HepG2 (cell line): ENCODE data around the gene NFYC. TPM values are rescaled to one million over a fixed set of nuclear protein-coding genes. Genes with fewer than 3 reads are reported as not detected.
A peak's percentile ranks its signal among the peaks of the same experiment; 100 is the strongest.

Experiments
- ASH2L ChIP-seq: fragments of 300-600, 200-600 bp; sonication (generic); IDR thresholded peaks from 2 replicates; pipeline ENCODE4 v1.7.0; 2017; ENCODE audit warnings: low read depth, mild to moderate bottlenecking, moderate library complexity, mixed read lengths, low read length; ENCODE audit not compliant: insufficient read length
- GATAD2A ChIP-seq: IDR thresholded peaks from 2 replicates; pipeline ENCODE4 v1.6.1; 2016
- GFI1 ChIP-seq: sonication (generic); formaldehyde crosslinking; IDR thresholded peaks from 2 replicates; pipeline ENCODE4 v1.5.0; 2020; ENCODE audit warnings: missing genetic modification reagents, mild to moderate bottlenecking, borderline replicate concordance
- NR2F2 ChIP-seq: IDR thresholded peaks from 2 replicates; pipeline ENCODE4 v1.6.1; 2012; ENCODE audit warnings: low read depth, inconsistent platforms, borderline replicate concordance
- STAG1 ChIP-seq: sonication (generic); formaldehyde crosslinking; IDR thresholded peaks from 2 replicates; pipeline ENCODE4 v1.4.0; 2020; ENCODE audit warnings: missing genetic modification reagents
- TMF1 ChIP-seq: sonication (generic); formaldehyde crosslinking; IDR thresholded peaks from 2 replicates; pipeline ENCODE4 v1.8.1; 2022; ENCODE audit warnings: low read depth, missing genetic modification reagents
- polyA plus RNA-seq, 8 experiments: library from polyadenylated mRNA; depleted of rRNA in 3 of 8; stranded (reverse) in 7 of 8; unstranded in 1 of 8; fragments of >200 nt; fragmentation: Illumina TruSeq in 4 of 8; extraction: Trizol in 4 of 8; gene quantifications; 2 replicates each; pipeline versions ENCODE4 v1.2.1 to v1.2.3, GENCODE V29; 2011 to 2016; ENCODE audit warnings: low read depth in 4 of 8, missing spikeins in 1 of 8, mixed read lengths in 1 of 8; ENCODE audit not compliant: insufficient read depth in 1 of 8
- total RNA-seq, 5 experiments: library from RNA; depleted of rRNA; stranded (reverse); fragments of >200 nt; fragmentation: Illumina TruSeq; extraction: Trizol; gene quantifications; 2 replicates each; pipeline ENCODE4 v1.2.3, GENCODE V29; 2016; ENCODE audit warnings: low read depth in 1 of 5
- TF ChIP-seq, protein P1 (sequence below): IDR thresholded peaks from 2 replicates; pipeline ENCODE4 v1.6.1; 2012; ENCODE audit warnings: low read depth, low read length, improper control_type of control experiment
- TF ChIP-seq, protein P2 (sequence below): sonication (generic); formaldehyde crosslinking; IDR thresholded peaks from 2 replicates; pipeline ENCODE4 v1.5.1; 2020; ENCODE audit warnings: mild to moderate bottlenecking, missing genetic modification reagents
- TF ChIP-seq, protein P3 (sequence below), 2 experiments: sonication (generic) in 1 of 2; formaldehyde crosslinking in 1 of 2; IDR thresholded peaks; 2 replicates each; pipeline versions ENCODE4 v1.4.0 to v1.6.1; 2016 to 2020; ENCODE audit warnings: borderline replicate concordance in 1 of 2, low read depth in 1 of 2, mild to moderate bottlenecking in 1 of 2, missing genetic modification reagents in 1 of 2
- TF ChIP-seq, protein P4 (sequence below): sonication (generic); formaldehyde crosslinking; IDR thresholded peaks from 2 replicates; pipeline ENCODE4 v1.4.0; 2020; ENCODE audit warnings: missing genetic modification reagents
- TF ChIP-seq, protein P5 (sequence below): sonication (generic); formaldehyde crosslinking; IDR thresholded peaks from 2 replicates; pipeline ENCODE4 v1.4.0; 2020; ENCODE audit warnings: mild to moderate bottlenecking, missing genetic modification reagents, borderline replicate concordance

The NFYC gene
- total and polyA plus RNA-seq, 2 of the 13 experiments (the other 11 are each of a cell fraction or from before 2014, with no cell fraction given), result 33.9 to 73.7 TPM

DNA sequence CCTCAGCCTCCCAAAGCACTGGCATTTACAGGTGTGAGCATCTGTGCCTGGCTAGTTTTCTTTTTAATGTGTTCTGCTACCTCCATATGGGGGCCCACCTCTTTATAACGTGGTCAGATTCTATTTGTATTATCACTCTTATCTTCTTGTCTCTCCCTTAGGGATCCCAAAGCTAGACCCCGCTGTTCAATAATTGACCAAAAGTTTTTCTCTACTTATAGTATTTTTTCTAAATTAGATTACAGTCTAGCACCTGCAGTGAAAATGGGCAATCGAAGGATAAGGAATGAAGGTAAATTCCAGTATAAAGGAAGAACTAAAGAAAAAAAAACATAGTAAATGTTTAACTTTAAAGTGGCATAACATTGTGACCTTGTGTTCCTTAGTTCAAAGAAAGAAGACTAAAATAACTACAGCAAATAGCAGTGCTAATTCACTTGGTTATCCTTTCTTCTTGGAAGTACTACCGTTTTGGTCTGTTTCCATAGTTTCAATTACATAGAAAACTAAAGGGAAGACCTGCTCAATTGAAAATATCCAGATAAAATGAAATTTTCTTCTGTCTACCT is 24.1 kb downstream of the NFYC start (continued):
- no peak for TF ChIP-seq TMF1 (CRISPR knock-in tag)
- TF ChIP-seq, protein P1, sequence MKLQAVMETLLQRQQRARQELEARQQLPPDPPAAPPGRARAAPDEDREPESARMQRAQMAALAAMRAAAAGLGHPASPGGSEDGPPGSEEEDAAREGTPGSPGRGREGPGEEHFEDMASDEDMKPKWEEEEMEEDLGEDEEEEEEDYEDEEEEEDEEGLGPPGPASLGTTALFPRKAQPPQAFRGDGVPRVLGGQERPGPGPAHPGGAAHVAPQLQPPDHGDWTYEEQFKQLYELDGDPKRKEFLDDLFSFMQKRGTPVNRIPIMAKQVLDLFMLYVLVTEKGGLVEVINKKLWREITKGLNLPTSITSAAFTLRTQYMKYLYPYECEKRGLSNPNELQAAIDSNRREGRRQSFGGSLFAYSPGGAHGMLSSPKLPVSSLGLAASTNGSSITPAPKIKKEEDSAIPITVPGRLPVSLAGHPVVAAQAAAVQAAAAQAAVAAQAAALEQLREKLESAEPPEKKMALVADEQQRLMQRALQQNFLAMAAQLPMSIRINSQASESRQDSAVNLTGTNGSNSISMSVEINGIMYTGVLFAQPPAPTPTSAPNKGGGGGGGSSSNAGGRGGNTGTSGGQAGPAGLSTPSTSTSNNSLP, result 0 out of 2 replicates have a peak, but pooled peaks have one; percentile 31
- TF ChIP-seq STAG1 (CRISPR knock-in tag), result peak; percentile 9; the same call in 1 of the 2 replicates
- TF ChIP-seq NR2F2, result peak; percentile 68; the same call in 1 of the 2 replicates
- TF ChIP-seq, protein P2, sequence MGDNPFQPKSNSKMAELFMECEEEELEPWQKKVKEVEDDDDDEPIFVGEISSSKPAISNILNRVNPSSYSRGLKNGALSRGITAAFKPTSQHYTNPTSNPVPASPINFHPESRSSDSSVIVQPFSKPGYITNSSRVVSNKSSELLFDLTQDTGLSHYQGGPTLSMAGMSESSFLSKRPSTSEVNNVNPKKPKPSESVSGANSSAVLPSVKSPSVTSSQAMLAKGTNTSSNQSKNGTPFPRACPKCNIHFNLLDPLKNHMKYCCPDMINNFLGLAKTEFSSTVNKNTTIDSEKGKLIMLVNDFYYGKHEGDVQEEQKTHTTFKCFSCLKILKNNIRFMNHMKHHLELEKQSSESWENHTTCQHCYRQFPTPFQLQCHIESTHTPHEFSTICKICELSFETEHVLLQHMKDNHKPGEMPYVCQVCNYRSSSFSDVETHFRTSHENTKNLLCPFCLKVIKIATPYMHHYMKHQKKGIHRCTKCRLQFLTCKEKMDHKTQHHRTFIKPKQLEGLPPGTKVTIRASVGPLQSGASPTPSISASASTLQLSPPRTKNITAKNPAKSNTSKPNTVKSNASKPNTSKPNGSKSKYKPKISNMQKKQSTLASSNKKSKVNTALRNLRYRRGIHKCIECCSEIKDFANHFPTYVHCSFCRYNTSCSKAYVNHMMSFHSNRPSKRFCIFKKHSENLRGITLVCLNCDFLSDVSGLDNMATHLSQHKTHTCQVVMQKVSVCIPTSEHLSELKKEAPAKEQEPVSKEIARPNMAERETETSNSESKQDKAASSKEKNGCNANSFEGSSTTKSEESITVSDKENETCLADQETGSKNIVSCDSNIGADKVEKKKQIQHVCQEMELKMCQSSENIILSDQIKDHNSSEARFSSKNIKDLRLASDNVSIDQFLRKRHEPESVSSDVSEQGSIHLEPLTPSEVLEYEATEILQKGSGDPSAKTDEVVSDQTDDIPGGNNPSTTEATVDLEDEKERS (CRISPR knock-in tag), result no peak
- TF ChIP-seq GATAD2A (CRISPR knock-in tag), result peak; percentile 75
- TF ChIP-seq, protein P3, sequence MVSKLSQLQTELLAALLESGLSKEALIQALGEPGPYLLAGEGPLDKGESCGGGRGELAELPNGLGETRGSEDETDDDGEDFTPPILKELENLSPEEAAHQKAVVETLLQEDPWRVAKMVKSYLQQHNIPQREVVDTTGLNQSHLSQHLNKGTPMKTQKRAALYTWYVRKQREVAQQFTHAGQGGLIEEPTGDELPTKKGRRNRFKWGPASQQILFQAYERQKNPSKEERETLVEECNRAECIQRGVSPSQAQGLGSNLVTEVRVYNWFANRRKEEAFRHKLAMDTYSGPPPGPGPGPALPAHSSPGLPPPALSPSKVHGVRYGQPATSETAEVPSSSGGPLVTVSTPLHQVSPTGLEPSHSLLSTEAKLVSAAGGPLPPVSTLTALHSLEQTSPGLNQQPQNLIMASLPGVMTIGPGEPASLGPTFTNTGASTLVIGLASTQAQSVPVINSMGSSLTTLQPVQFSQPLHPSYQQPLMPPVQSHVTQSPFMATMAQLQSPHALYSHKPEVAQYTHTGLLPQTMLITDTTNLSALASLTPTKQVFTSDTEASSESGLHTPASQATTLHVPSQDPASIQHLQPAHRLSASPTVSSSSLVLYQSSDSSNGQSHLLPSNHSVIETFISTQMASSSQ (IDR thresholded peaks at IDR 0.05; ENCODE audit: low read depth), result peak; percentile 95
- TF ChIP-seq, protein P3 (CRISPR knock-in tag; IDR thresholded peaks at IDR 0.05; ENCODE audit: borderline replicate concordance), result peak; percentile 94; the same call in 1 of the 2 replicates
- TF ChIP-seq, protein P4, sequence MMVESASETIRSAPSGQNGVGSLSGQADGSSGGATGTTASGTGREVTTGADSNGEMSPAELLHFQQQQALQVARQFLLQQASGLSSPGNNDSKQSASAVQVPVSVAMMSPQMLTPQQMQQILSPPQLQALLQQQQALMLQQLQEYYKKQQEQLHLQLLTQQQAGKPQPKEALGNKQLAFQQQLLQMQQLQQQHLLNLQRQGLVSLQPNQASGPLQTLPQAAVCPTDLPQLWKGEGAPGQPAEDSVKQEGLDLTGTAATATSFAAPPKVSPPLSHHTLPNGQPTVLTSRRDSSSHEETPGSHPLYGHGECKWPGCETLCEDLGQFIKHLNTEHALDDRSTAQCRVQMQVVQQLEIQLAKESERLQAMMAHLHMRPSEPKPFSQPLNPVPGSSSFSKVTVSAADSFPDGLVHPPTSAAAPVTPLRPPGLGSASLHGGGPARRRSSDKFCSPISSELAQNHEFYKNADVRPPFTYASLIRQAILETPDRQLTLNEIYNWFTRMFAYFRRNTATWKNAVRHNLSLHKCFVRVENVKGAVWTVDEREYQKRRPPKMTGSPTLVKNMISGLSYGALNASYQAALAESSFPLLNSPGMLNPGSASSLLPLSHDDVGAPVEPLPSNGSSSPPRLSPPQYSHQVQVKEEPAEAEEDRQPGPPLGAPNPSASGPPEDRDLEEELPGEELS, result peak; percentile 63
- peak; percentile 38 for TF ChIP-seq ASH2L
- TF ChIP-seq, protein P5, sequence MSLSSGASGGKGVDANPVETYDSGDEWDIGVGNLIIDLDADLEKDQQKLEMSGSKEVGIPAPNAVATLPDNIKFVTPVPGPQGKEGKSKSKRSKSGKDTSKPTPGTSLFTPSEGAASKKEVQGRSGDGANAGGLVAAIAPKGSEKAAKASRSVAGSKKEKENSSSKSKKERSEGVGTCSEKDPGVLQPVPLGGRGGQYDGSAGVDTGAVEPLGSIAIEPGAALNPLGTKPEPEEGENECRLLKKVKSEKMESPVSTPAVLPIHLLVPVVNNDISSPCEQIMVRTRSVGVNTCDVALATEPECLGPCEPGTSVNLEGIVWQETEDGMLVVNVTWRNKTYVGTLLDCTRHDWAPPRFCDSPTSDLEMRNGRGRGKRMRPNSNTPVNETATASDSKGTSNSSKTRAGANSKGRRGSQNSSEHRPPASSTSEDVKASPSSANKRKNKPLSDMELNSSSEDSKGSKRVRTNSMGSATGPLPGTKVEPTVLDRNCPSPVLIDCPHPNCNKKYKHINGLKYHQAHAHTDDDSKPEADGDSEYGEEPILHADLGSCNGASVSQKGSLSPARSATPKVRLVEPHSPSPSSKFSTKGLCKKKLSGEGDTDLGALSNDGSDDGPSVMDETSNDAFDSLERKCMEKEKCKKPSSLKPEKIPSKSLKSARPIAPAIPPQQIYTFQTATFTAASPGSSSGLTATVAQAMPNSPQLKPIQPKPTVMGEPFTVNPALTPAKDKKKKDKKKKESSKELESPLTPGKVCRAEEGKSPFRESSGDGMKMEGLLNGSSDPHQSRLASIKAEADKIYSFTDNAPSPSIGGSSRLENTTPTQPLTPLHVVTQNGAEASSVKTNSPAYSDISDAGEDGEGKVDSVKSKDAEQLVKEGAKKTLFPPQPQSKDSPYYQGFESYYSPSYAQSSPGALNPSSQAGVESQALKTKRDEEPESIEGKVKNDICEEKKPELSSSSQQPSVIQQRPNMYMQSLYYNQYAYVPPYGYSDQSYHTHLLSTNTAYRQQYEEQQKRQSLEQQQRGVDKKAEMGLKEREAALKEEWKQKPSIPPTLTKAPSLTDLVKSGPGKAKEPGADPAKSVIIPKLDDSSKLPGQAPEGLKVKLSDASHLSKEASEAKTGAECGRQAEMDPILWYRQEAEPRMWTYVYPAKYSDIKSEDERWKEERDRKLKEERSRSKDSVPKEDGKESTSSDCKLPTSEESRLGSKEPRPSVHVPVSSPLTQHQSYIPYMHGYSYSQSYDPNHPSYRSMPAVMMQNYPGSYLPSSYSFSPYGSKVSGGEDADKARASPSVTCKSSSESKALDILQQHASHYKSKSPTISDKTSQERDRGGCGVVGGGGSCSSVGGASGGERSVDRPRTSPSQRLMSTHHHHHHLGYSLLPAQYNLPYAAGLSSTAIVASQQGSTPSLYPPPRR (CRISPR knock-in tag), result peak; percentile 72; the same call in 1 of the 2 replicates
- 0 out of 2 replicates have a peak, but pooled peaks have one; percentile 33 for TF ChIP-seq GFI1 (CRISPR knock-in tag)
